ENCODE results near the gene LINC01488. TPM values are rescaled to one million over a fixed set of nuclear protein-coding genes. Genes with fewer than 3 reads are reported as not detected.

LINC01488 gene
- total and polyA plus RNA-seq, 2 of the 13 experiments (the other 11 are each of a cell fraction or from before 2014, with no cell fraction given), result 0.26 to 0.58 TPM

DNA sequence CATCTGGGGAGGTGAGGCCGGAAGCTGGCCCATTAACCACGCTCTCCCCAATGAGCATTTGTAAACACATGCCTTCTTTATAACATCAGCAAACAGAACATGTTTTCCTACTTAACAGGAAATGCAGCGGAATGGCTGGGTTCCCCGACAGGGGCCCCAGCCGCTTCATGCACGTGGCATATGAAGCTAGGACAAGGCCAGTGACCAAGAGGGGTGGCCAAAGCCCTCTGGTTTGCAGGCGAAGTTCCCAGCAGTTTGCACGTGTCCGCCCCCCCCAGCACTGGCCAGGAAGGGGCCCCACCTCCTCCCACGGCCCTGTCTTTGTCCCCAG, 38.7 kb upstream of the LINC01488 start (continued):
- no peak for TF ChIP-seq ZNF142 (CRISPR knock-in tag; IDR thresholded peaks at IDR 0.05)
- TF ChIP-seq, protein P1, sequence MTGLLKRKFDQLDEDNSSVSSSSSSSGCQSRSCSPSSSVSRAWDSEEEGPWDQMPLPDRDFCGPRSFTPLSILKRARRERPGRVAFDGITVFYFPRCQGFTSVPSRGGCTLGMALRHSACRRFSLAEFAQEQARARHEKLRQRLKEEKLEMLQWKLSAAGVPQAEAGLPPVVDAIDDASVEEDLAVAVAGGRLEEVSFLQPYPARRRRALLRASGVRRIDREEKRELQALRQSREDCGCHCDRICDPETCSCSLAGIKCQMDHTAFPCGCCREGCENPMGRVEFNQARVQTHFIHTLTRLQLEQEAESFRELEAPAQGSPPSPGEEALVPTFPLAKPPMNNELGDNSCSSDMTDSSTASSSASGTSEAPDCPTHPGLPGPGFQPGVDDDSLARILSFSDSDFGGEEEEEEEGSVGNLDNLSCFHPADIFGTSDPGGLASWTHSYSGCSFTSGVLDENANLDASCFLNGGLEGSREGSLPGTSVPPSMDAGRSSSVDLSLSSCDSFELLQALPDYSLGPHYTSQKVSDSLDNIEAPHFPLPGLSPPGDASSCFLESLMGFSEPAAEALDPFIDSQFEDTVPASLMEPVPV (CRISPR knock-in tag; IDR thresholded peaks at IDR 0.05), result peak; percentile 83
- peak; percentile 85 for TF ChIP-seq SAP130 (CRISPR knock-in tag; IDR thresholded peaks at IDR 0.05; ENCODE audit: low read depth)
- TF ChIP-seq ZNF350 (CRISPR knock-in tag; IDR thresholded peaks at IDR 0.05; ENCODE audit: borderline replicate concordance, low read depth), result peak; percentile 78; the same call in 1 of the 2 replicates
- peak; percentile 70; the same call in 1 of the 2 replicates for TF ChIP-seq ZNF776 (CRISPR knock-in tag; IDR thresholded peaks at IDR 0.05)
- no peak for TF ChIP-seq POLR2AphosphoS2 (IDR thresholded peaks at IDR 0.05; ENCODE audit: low read depth, low read length)
- no peak for TF ChIP-seq MBNL3 (CRISPR knock-in tag; conservative IDR thresholded peaks at IDR 0.05)
- TF ChIP-seq ZHX1 (CRISPR knock-in tag; IDR thresholded peaks at IDR 0.05; ENCODE audit: low read depth), result no peak
- TF ChIP-seq ZNF574 (CRISPR knock-in tag; IDR thresholded peaks at IDR 0.05), result peak; percentile 66
- TF ChIP-seq, protein P2, sequence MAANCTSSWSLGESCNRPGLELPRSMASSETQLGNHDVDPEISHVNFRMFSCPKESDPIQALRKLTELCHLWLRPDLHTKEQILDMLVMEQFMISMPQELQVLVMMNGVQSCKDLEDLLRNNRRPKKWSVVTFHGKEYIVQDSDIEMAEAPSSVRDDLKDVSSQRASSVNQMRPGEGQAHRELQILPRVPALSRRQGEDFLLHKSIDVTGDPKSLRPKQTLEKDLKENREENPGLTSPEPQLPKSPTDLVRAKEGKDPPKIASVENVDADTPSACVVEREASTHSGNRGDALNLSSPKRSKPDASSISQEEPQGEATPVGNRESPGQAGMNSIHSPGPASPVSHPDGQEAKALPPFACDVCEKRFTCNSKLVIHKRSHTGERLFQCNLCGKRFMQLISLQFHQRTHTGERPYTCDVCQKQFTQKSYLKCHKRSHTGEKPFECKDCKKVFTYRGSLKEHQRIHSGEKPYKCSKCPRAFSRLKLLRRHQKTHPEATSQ (CRISPR knock-in tag; IDR thresholded peaks at IDR 0.05; ENCODE audit: borderline replicate concordance), result no peak
- TF ChIP-seq PBX3 (CRISPR knock-in tag; IDR thresholded peaks at IDR 0.05; ENCODE audit: borderline replicate concordance), result no peak
